Bronchial epithelial cell (primary cell): ENCODE results near the gene MAPK4. TPM values are rescaled to one million over a fixed set of nuclear protein-coding genes. Genes with fewer than 3 reads are reported as not detected.
"Not testable (repeated sequence)": the region's sequence is repeated elsewhere in the genome, so short reads cannot be mapped to it uniquely, and the experiment has no call there.

Experiments used
- DNase-seq: peaks from one replicate; pipeline ENCODE4 v3.0.0-alpha.2; 2010; ENCODE audit warnings: low read depth
- FAIRE-seq: peaks from 2 replicates; lab custom pipeline; 2011; peaks lifted over from hg19 to GRCh38; lab: Jason Lieb, UNC
- H3K27me3 ChIP-seq: 2 replicates; pipeline ENCODE4 v1.5.1; 2011; ENCODE audit warnings: low read length; ENCODE audit not compliant: control insufficient read depth, insufficient read depth
- H3K36me3 ChIP-seq: 2 replicates; pipeline ENCODE4 v1.5.1; 2011; ENCODE audit warnings: low read length; ENCODE audit not compliant: control insufficient read depth, insufficient read depth
- H3K4me3 ChIP-seq: 2 replicates; pipeline ENCODE4 v1.5.1; 2011; ENCODE audit warnings: mild to moderate bottlenecking, low read depth, low read length, control low read depth
- CTCF ChIP-seq: IDR thresholded peaks from 2 replicates; pipeline ENCODE4 v1.5.1; 2011; ENCODE audit warnings: mild to moderate bottlenecking, moderate library complexity, low read length, control low read depth, inconsistent platforms; ENCODE audit not compliant: insufficient read depth, severe bottlenecking
- total RNA-seq: library from RNA; depleted of rRNA; stranded (reverse); fragments of >200 nt; gene quantifications from 2 replicates; pipeline ENCODE4 v1.2.1, GENCODE V29; 2014

MAPK4 gene
- under 0.01 TPM in 1 of 2 replicates, not detected in the other for total RNA-seq

GRCh38 chr18:50559752-50560680 lies at the start of gene MAPK4:
MAPK4 (plus strand) TSS chr18:50560087; CDS start chr18:50663959, 103,872 bp downstream.
- FAIRE-seq = no peak
- Histone ChIP-seq H3K4me3 (peak within 1 kb of the TSS; percentile 39), H3K36me3 (no peaks in the 10 kb centered on the region), H3K27me3 (peaks cover 24% of the 10 kb centered on the region)
- no peak for TF ChIP-seq CTCF
- peak; percentile 7 for DNase-seq

- FAIRE-seq, H3K4me3 ChIP-seq, H3K27me3 ChIP-seq, DNase-seq, H3K36me3 ChIP-seq: not testable (repeated sequence)
These were observed 42.6 kb upstream of the MAPK4 start for GRCh38 chr18:50517277-50517676.

- Histone ChIP-seq H3K27me3 (no peaks in the 10 kb centered on the region), H3K36me3 (no peaks in the 10 kb centered on the region), H3K4me3 (no peak overlapping the region)
- peak; percentile 88 for DNase-seq
- FAIRE-seq = no peak
- no peak for TF ChIP-seq CTCF
These were observed 40.9 kb upstream of the MAPK4 start for GRCh38 chr18:50518787-50519546.

GRCh38 chr18:50523165-50523564 lies 36.7 kb upstream of the MAPK4 start:
- no peak for DNase-seq
- TF ChIP-seq CTCF = no peak
- Histone ChIP-seq H3K27me3 (no peaks in the 10 kb centered on the region), H3K4me3 (no peak overlapping the region), H3K36me3 (no peaks in the 10 kb centered on the region)
- no peak for FAIRE-seq

GRCh38 chr18:50527636-50528307 lies 32.1 kb upstream of the MAPK4 start:
- no peaks in the 10 kb centered on the region for H3K36me3 ChIP-seq
- no peak for TF ChIP-seq CTCF
- FAIRE-seq = no peak
- H3K27me3 ChIP-seq = no peaks in the 10 kb centered on the region
- no peak for DNase-seq
- H3K4me3 ChIP-seq = no peak overlapping the region
